PFSK-1 (cell line): Measurements from ENCODE around the gene C15orf39.

Experiments
- FOXP2 ChIP-seq: optimal IDR thresholded peaks from 2 replicates; pipeline ENCODE3; 2011; ENCODE audit warnings: borderline replicate concordance, control low read depth, inconsistent platforms; ENCODE audit not compliant: insufficient read depth; ENCODE audit errors: extremely low read length, extremely low read depth
- POLR2AphosphoS5 ChIP-seq: IDR thresholded peaks from 2 replicates; pipeline ENCODE4 v1.6.1; 2012; ENCODE audit warnings: low read depth, mild to moderate bottlenecking, control low read depth, low read length, moderate library complexity
- REST ChIP-seq, 2 experiments: IDR thresholded peaks; 2 replicates each; pipeline versions ENCODE4 v1.6.1 to v1.8.0; 2011 to 2012; ENCODE audit warnings: low read depth in 2 of 2, low read length in 2 of 2, control low read depth in 1 of 2, inconsistent platforms in 1 of 2, mild to moderate bottlenecking in 1 of 2, moderate library complexity in 1 of 2; ENCODE audit not compliant: insufficient read depth in 1 of 2
- SIN3A ChIP-seq: IDR thresholded peaks from 2 replicates; pipeline ENCODE4 v1.6.1; 2012; ENCODE audit warnings: mild to moderate bottlenecking, low read length, moderate library complexity, borderline replicate concordance; ENCODE audit not compliant: insufficient read depth
- TAF1 ChIP-seq: IDR thresholded peaks from 2 replicates; pipeline ENCODE4 v1.6.1; 2012; ENCODE audit warnings: low read length, control low read depth, borderline replicate concordance; ENCODE audit not compliant: insufficient read depth

- no peak for TF ChIP-seq REST (IDR thresholded peaks at IDR 0.05; ENCODE audit: insufficient read depth in 1 of 2, low read depth in 2 of 2, low read length in 2 of 2)
- no peak for TF ChIP-seq TAF1
- TF ChIP-seq POLR2AphosphoS5 = no peak
- TF ChIP-seq SIN3A = no peak
- TF ChIP-seq FOXP2 = no peak
Measured at GRCh38 chr15:75198560-75199356, 2.9 kb upstream of the C15orf39 start.
